WTC11 (cell line): Measurements from ENCODE around the gene TMUB2. TPM values are rescaled to one million over a fixed set of nuclear protein-coding genes. Genes with fewer than 3 reads are reported as not detected.
A peak's percentile ranks its signal among the peaks of the same experiment; 100 is the strongest.

Experiments used
- ATAC-seq: fragments of 200-7000 bp; cut with Tn5 transposase; 2 replicates; pipeline ENCODE4 v1.10.0; 2021; ENCODE audit warnings: mild to moderate bottlenecking, moderate library complexity
- CTCF ChIA-PET: fragments of 300-600 bp; sonication (Branson Sonifier 250); formaldehyde crosslinking; loops from one replicate; lab custom pipeline; 2021; ENCODE audit warnings: antibody characterized with exemption; lab: Charles Lee
- POLR2A ChIA-PET: fragments of 350-600 bp; sonication (Branson Sonifier 250); formaldehyde crosslinking; loops from one replicate; lab custom pipeline; 2021; ENCODE audit warnings: antibody characterized with exemption; lab: Charles Lee
- DNase-seq: peaks from one replicate; pipeline ENCODE4 v3.0.0; 2021; ENCODE audit warnings: low spot score
- H3K27ac Mint-ChIP-seq: 2 replicates; pipeline ENCODE4 v1.8.0; 2021; ENCODE audit warnings: mixed read lengths
- H3K27me3 Mint-ChIP-seq: 2 replicates; pipeline ENCODE4 v1.8.0; 2021; ENCODE audit warnings: low read depth, mild to moderate bottlenecking, moderate library complexity, mixed read lengths
- H3K36me3 Mint-ChIP-seq: 2 replicates; pipeline ENCODE4 v1.8.0; 2021; ENCODE audit warnings: mixed read lengths
- H3K4me1 Mint-ChIP-seq: 2 replicates; pipeline ENCODE4 v1.8.0; 2022; ENCODE audit warnings: mixed read lengths
- H3K4me3 Mint-ChIP-seq: 2 replicates; pipeline ENCODE4 v1.8.0; 2021; ENCODE audit warnings: mild to moderate bottlenecking, moderate library complexity, mixed read lengths
- H3K9me3 Mint-ChIP-seq: 2 replicates; pipeline ENCODE4 v1.8.0; 2021; ENCODE audit warnings: mixed read lengths
- GABPB1 ChIP-seq: sonication (generic); formaldehyde crosslinking; IDR thresholded peaks from 2 replicates; pipeline ENCODE4 v1.8.1; 2023; ENCODE audit warnings: mild to moderate bottlenecking, missing genetic modification reagents
- JAZF1 ChIP-seq: fragments of 250-450 bp; sonication (Bioruptor Pico); IDR thresholded peaks from 2 replicates; pipeline ENCODE4 v1.9.0; 2021; ENCODE audit warnings: moderate library complexity, mild to moderate bottlenecking, inconsistent platforms
- JUN ChIP-seq: sonication (generic); formaldehyde crosslinking; IDR thresholded peaks from 2 replicates; pipeline ENCODE4 v1.8.0; 2023; ENCODE audit warnings: mild to moderate bottlenecking, missing genetic modification reagents
- NFATC4 ChIP-seq: fragments of 250-450 bp; sonication (Bioruptor Pico); IDR thresholded peaks from 2 replicates; pipeline ENCODE4 v1.9.0; 2021; ENCODE audit warnings: mild to moderate bottlenecking
- NFE2L1 ChIP-seq: sonication (generic); formaldehyde crosslinking; IDR thresholded peaks from 2 replicates; pipeline ENCODE4 v1.8.1; 2023; ENCODE audit warnings: missing genetic modification reagents
- NR2C2 ChIP-seq: sonication (generic); formaldehyde crosslinking; IDR thresholded peaks from 2 replicates; pipeline ENCODE4 v1.8.0; 2022; ENCODE audit warnings: mild to moderate bottlenecking, missing genetic modification reagents
- RELA ChIP-seq: sonication (generic); formaldehyde crosslinking; IDR thresholded peaks from 2 replicates; pipeline ENCODE4 v1.8.1; 2022; ENCODE audit warnings: missing genetic modification reagents, mild to moderate bottlenecking, borderline replicate concordance
- SMAD3 ChIP-seq: sonication (generic); formaldehyde crosslinking; IDR thresholded peaks from 2 replicates; pipeline ENCODE4 v1.8.0; 2022; ENCODE audit warnings: missing genetic modification reagents, mild to moderate bottlenecking, borderline replicate concordance
- SOX15 ChIP-seq: fragments of 250-450 bp; sonication (Bioruptor Pico); IDR thresholded peaks from 2 replicates; pipeline ENCODE4 v1.9.0; 2021; ENCODE audit warnings: mild to moderate bottlenecking
- ZNF317 ChIP-seq: sonication (generic); formaldehyde crosslinking; IDR thresholded peaks from 2 replicates; pipeline ENCODE4 v1.8.1; 2023; ENCODE audit warnings: low read depth, mild to moderate bottlenecking, moderate library complexity, missing genetic modification reagents, borderline replicate concordance
- ZNF396 ChIP-seq: fragments of 250-450 bp; sonication (Bioruptor Pico); IDR thresholded peaks from 2 replicates; pipeline ENCODE4 v1.8.0; 2021; ENCODE audit warnings: mild to moderate bottlenecking, moderate library complexity, borderline replicate concordance
- total RNA-seq: library from RNA; stranded (reverse); gene quantifications from 3 replicates; pipeline ENCODE4 v1.2.3, GENCODE V29; 2021
- TF ChIP-seq, protein P1 (sequence below): fragments of 250-450 bp; sonication (Bioruptor Pico); IDR thresholded peaks from 2 replicates; pipeline ENCODE4 v1.9.0; 2021; ENCODE audit warnings: mild to moderate bottlenecking, borderline replicate concordance
- TF ChIP-seq, protein P2 (sequence below): sonication (generic); formaldehyde crosslinking; conservative IDR thresholded peaks from 2 replicates; pipeline ENCODE4 v1.8.1; 2022; ENCODE audit warnings: mild to moderate bottlenecking, missing genetic modification reagents
- TF ChIP-seq, protein P3 (sequence below): sonication (generic); formaldehyde crosslinking; IDR thresholded peaks from 2 replicates; pipeline ENCODE4 v1.8.1; 2023; ENCODE audit warnings: mild to moderate bottlenecking, missing genetic modification reagents
- TF ChIP-seq, protein P4 (sequence below): sonication (generic); formaldehyde crosslinking; IDR thresholded peaks from 2 replicates; pipeline ENCODE4 v1.8.1; 2023; ENCODE audit warnings: mild to moderate bottlenecking, moderate library complexity, missing genetic modification reagents
- TF ChIP-seq, protein P5 (sequence below): sonication (generic); formaldehyde crosslinking; IDR thresholded peaks from 2 replicates; pipeline ENCODE4 v1.8.0; 2022; ENCODE audit warnings: mild to moderate bottlenecking, missing genetic modification reagents

The TMUB2 gene
- total RNA-seq, 1 experiment from 2014 or later, result 26.9 TPM

DNA sequence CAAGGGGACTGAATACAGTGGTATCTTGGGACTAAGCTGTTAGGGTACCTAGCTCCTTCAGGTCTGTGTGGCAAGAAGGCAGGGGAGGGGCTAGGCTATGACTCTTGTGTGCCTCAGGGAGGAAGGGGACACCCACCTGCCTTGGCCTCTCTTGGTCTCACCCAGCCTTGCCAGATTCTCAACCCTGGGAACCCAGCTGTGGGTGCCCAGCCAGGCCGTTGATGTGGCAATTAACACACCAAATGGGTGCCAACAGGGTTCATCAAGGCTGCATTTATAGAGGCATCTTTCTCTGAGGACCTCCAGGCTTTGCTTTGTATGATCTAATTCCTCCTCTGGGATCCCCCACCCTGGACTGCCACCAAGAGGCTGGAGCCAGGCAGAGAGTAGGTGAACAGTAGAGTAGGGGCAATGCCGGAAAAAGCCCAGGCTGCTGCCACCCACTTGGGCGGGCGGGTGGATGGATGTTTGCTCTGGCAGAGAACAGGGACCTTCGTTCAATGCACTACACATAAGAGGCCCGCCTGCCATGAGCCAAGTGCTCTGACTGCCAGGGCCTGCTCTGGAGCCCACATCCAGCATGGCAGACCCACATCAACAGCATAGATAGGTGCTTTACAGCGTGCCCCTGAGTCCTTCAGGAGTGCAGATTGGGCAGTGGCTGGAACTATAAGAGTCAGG, 19.5 kb upstream of the TMUB2 start (continued):
- TF ChIP-seq, protein P1, sequence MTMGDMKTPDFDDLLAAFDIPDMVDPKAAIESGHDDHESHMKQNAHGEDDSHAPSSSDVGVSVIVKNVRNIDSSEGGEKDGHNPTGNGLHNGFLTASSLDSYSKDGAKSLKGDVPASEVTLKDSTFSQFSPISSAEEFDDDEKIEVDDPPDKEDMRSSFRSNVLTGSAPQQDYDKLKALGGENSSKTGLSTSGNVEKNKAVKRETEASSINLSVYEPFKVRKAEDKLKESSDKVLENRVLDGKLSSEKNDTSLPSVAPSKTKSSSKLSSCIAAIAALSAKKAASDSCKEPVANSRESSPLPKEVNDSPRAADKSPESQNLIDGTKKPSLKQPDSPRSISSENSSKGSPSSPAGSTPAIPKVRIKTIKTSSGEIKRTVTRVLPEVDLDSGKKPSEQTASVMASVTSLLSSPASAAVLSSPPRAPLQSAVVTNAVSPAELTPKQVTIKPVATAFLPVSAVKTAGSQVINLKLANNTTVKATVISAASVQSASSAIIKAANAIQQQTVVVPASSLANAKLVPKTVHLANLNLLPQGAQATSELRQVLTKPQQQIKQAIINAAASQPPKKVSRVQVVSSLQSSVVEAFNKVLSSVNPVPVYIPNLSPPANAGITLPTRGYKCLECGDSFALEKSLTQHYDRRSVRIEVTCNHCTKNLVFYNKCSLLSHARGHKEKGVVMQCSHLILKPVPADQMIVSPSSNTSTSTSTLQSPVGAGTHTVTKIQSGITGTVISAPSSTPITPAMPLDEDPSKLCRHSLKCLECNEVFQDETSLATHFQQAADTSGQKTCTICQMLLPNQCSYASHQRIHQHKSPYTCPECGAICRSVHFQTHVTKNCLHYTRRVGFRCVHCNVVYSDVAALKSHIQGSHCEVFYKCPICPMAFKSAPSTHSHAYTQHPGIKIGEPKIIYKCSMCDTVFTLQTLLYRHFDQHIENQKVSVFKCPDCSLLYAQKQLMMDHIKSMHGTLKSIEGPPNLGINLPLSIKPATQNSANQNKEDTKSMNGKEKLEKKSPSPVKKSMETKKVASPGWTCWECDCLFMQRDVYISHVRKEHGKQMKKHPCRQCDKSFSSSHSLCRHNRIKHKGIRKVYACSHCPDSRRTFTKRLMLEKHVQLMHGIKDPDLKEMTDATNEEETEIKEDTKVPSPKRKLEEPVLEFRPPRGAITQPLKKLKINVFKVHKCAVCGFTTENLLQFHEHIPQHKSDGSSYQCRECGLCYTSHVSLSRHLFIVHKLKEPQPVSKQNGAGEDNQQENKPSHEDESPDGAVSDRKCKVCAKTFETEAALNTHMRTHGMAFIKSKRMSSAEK (CRISPR knock-in tag), result no peak
- TF ChIP-seq SMAD3 (CRISPR knock-in tag) (no peak), SOX15 (CRISPR knock-in tag) (no peak), NFATC4 (CRISPR knock-in tag) (no peak), ZNF317 (no peak)
- TF ChIP-seq, protein P2, sequence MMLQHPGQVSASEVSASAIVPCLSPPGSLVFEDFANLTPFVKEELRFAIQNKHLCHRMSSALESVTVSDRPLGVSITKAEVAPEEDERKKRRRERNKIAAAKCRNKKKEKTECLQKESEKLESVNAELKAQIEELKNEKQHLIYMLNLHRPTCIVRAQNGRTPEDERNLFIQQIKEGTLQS (CRISPR knock-in tag), result no peak

DNA sequence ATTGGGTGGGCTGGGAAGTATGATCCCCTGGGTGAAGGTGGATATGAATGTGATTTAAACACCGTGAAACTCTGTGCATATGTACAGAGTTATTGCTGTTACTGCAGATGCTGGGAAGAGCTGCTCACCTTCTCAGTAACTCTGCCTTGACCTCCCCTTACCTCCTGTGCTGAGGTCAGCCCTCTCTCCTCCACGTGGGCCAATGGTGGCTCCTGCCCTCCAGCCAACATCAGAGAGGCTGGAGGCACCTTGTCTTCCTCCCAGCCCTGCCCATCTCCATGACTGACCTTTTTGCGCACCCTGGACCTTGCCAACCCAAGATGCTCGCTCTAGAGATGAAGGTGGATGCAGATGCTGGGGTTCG, 16.7 kb upstream of the TMUB2 start:
- no peaks in the 10 kb centered on the region; the same call in 1 of the 2 replicates for H3K27me3 Mint-ChIP-seq
- no peak for TF ChIP-seq ZNF396 (CRISPR knock-in tag)
- TF ChIP-seq NFE2L1 (CRISPR knock-in tag), result no peak
- no peak for TF ChIP-seq NR2C2
- no peak for TF ChIP-seq JUN (CRISPR knock-in tag)
- TF ChIP-seq JAZF1, result no peak
- no peak for TF ChIP-seq RELA (CRISPR knock-in tag)
- TF ChIP-seq, protein P3, sequence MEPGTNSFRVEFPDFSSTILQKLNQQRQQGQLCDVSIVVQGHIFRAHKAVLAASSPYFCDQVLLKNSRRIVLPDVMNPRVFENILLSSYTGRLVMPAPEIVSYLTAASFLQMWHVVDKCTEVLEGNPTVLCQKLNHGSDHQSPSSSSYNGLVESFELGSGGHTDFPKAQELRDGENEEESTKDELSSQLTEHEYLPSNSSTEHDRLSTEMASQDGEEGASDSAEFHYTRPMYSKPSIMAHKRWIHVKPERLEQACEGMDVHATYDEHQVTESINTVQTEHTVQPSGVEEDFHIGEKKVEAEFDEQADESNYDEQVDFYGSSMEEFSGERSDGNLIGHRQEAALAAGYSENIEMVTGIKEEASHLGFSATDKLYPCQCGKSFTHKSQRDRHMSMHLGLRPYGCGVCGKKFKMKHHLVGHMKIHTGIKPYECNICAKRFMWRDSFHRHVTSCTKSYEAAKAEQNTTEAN, result no peak
- no peak for TF ChIP-seq GABPB1 (CRISPR knock-in tag)
- H3K27ac Mint-ChIP-seq, result no peak overlapping the region
- peaks cover 23% of the 10 kb centered on the region for H3K4me1 Mint-ChIP-seq
- H3K4me3 Mint-ChIP-seq, result no peak overlapping the region
- no peak for ATAC-seq
- POLR2A ChIA-PET, result interaction anchor here (2.1 kb wide), 1 partner anchor 16 kb away, joined by 6 read pairs; the partner anchor contains the start of gene TMUB2
- DNase-seq, result no peak
- CTCF ChIA-PET, result interaction anchor here (1.0 to 4.3 kb wide), 13 partner anchors 15 to 193 kb away, joined by 3 to 32 read pairs (median 7); partner anchors contain the start of genes FAM171A2, GRN, HDAC5 and TMUB2
- H3K9me3 Mint-ChIP-seq, result no peaks in the 10 kb centered on the region
- no peaks in the 10 kb centered on the region for H3K36me3 Mint-ChIP-seq

DNA sequence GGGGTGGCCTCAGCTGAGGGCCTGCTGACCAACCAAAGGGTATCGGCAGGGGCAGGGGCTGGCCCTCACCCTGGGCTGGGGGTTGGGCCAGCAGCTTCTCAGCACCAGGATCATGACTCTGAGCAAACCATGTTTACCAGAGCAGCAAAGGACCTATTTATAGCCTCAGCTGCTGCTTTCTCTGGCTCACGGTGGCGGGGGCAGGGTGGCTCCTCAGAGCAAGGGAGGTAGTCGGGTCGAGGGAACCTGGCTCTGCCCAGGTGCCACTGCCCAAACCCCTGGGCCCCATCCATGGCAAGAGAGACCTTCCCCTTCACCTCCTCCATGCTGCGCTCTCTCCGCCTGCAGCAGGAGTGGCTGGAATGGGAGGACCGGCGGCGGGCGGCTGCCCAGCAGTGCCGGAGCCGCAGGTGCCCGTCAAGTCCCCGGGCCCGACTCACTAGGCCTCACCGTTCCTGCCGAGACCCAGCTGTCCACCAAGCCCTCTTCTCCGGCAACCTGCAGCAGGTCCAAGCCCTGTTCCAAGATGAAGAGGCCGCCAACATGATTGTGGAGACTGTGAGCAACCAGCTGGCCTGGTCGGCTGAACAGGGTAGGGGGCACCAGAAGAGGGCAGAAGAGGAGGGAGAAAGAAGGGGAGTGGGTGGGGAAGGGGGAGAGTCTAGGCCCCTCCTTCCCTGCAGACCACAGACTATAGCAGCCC, 16.1 kb upstream of the TMUB2 start, which contains the start of gene ASB16:
ASB16 (plus strand) TSS at position 206 of the 703 bp plus-strand sequence; CDS start at position 292, 86 bp downstream.
- H3K27ac Mint-ChIP-seq, result no peak within 1 kb of the TSS
- H3K9me3 Mint-ChIP-seq, result no peaks in the 10 kb centered on the region
- CTCF ChIA-PET, result interaction anchor here (0.7 to 4.3 kb wide), 20 partner anchors 14 to 330 kb away, joined by 3 to 32 read pairs (median 5); partner anchors contain the start of genes FAM171A2, GRN, HDAC5 and TMUB2
- no peaks in the 10 kb centered on the region; the same call in 1 of the 2 replicates for H3K27me3 Mint-ChIP-seq
- POLR2A ChIA-PET, result interaction anchor here (0.5 to 2.1 kb wide), 4 partner anchors 16 to 340 kb away, joined by 3 to 6 read pairs (median 3); partner anchors contain the start of genes HDAC5 and TMUB2
- peak; percentile 60 for ATAC-seq
- TF ChIP-seq, protein P4, sequence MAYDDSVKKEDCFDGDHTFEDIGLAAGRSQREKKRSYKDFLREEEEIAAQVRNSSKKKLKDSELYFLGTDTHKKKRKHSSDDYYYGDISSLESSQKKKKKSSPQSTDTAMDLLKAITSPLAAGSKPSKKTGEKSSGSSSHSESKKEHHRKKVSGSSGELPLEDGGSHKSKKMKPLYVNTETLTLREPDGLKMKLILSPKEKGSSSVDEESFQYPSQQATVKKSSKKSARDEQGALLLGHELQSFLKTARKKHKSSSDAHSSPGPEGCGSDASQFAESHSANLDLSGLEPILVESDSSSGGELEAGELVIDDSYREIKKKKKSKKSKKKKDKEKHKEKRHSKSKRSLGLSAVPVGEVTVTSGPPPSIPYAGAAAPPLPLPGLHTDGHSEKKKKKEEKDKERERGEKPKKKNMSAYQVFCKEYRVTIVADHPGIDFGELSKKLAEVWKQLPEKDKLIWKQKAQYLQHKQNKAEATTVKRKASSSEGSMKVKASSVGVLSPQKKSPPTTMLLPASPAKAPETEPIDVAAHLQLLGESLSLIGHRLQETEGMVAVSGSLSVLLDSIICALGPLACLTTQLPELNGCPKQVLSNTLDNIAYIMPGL (CRISPR knock-in tag), result 0 out of 2 replicates have a peak, but pooled peaks have one; percentile 27
- TF ChIP-seq, protein P5, sequence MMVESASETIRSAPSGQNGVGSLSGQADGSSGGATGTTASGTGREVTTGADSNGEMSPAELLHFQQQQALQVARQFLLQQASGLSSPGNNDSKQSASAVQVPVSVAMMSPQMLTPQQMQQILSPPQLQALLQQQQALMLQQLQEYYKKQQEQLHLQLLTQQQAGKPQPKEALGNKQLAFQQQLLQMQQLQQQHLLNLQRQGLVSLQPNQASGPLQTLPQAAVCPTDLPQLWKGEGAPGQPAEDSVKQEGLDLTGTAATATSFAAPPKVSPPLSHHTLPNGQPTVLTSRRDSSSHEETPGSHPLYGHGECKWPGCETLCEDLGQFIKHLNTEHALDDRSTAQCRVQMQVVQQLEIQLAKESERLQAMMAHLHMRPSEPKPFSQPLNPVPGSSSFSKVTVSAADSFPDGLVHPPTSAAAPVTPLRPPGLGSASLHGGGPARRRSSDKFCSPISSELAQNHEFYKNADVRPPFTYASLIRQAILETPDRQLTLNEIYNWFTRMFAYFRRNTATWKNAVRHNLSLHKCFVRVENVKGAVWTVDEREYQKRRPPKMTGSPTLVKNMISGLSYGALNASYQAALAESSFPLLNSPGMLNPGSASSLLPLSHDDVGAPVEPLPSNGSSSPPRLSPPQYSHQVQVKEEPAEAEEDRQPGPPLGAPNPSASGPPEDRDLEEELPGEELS, result no peak
- peak; percentile 28 for DNase-seq
- no peak within 1 kb of the TSS for H3K4me3 Mint-ChIP-seq
- H3K4me1 Mint-ChIP-seq, result peaks cover 23% of the 10 kb centered on the region
- peaks cover 3% of the 10 kb centered on the region for H3K36me3 Mint-ChIP-seq
